ENCODE data around the gene GATD1. TPM values are rescaled to one million over a fixed set of nuclear protein-coding genes. Genes with fewer than 3 reads are reported as not detected.

Gene GATD1
- polyA plus RNA-seq, 1 donor from 2014 or later: 146 TPM

GRCh38 chr11:729492-730074 is 47.7 kb downstream of the GATD1 start:
- no peaks in the 10 kb centered on the region for H3K79me2 ChIP-seq (replicated peaks; ENCODE audit: insufficient read depth, low read length)
- no peak overlapping the region for H3K9ac ChIP-seq (ENCODE audit: low read length)
- H3K9me3 ChIP-seq (ENCODE audit: low read length): no peaks in the 10 kb centered on the region
- peaks cover 31% of the 10 kb centered on the region for H3K27me3 ChIP-seq (ENCODE audit: insufficient read depth, low read depth, low read length)
- no peak overlapping the region for H3K4me3 ChIP-seq (ENCODE audit: low read length)
- TF ChIP-seq POLR2AphosphoS5 (IDR thresholded peaks at IDR 0.05): no peak
- no peaks in the 10 kb centered on the region for H3F3A ChIP-seq (ENCODE audit: insufficient read depth, low read length, poor library complexity, severe bottlenecking)
- no peaks in the 10 kb centered on the region for H3K9me2 ChIP-seq (ENCODE audit: insufficient read depth, low read length)
- no peak overlapping the region for H3K4me2 ChIP-seq (ENCODE audit: low read length)
- no peak overlapping the region for H2AFZ ChIP-seq (ENCODE audit: low read depth, low read length)
- no peaks in the 10 kb centered on the region for H4K20me1 ChIP-seq (ENCODE audit: insufficient read depth)
- no peaks in the 10 kb centered on the region for H3K36me3 ChIP-seq (ENCODE audit: insufficient read depth, low read length)
- no peak overlapping the region for H3K27ac ChIP-seq (ENCODE audit: low read length)

- TF ChIP-seq EZH2 (IDR thresholded peaks at IDR 0.05; ENCODE audit: borderline replicate concordance, insufficient read depth, low read length, poor library complexity, severe bottlenecking) (no peak), MXI1 (conservative IDR thresholded peaks at IDR 0.05; ENCODE audit: poor library complexity, severe bottlenecking) (no peak), POLR2AphosphoS5 (IDR thresholded peaks at IDR 0.05) (no peak), REST (IDR thresholded peaks at IDR 0.05; ENCODE audit: borderline replicate concordance) (no peak), SMC3 (conservative IDR thresholded peaks at IDR 0.05; ENCODE audit: poor library complexity) (no peak), EP300 (conservative IDR thresholded peaks at IDR 0.05; ENCODE audit: poor library complexity, severe bottlenecking) (no peak), RAD21 (conservative IDR thresholded peaks at IDR 0.05) (no peak), CTCF (IDR thresholded peaks at IDR 0.05; ENCODE audit: poor library complexity, severe bottlenecking) (no peak), TAF1 (IDR thresholded peaks at IDR 0.05; ENCODE audit: low read depth) (no peak)
- Histone ChIP-seq H3K79me2 (replicated peaks; ENCODE audit: insufficient read depth, low read length) (no peaks in the 10 kb centered on the region), H3K9me3 (ENCODE audit: low read length) (no peaks in the 10 kb centered on the region), H2AFZ (ENCODE audit: low read depth, low read length) (no peak overlapping the region), H3F3A (ENCODE audit: insufficient read depth, low read length, poor library complexity, severe bottlenecking) (no peaks in the 10 kb centered on the region), H3K4me3 (ENCODE audit: low read length) (no peak overlapping the region), H3K36me3 (ENCODE audit: insufficient read depth, low read length) (no peaks in the 10 kb centered on the region), H3K27me3 (ENCODE audit: insufficient read depth, low read depth, low read length) (peaks cover 37% of the 10 kb centered on the region), H4K20me1 (ENCODE audit: insufficient read depth) (no peaks in the 10 kb centered on the region), H3K4me2 (ENCODE audit: low read length) (no peak overlapping the region), H3K27ac (ENCODE audit: low read length) (no peak overlapping the region), H3K9me2 (ENCODE audit: insufficient read depth, low read length) (no peaks in the 10 kb centered on the region), H3K9ac (ENCODE audit: low read length) (no peak overlapping the region)
Measured at GRCh38 chr11:728901-729491, 48.3 kb downstream of the GATD1 start.

All from neural cell (in vitro differentiated cells).